GM21367 (cell line): ENCODE measurements around the gene CDK5R1.

ENCODE experiments used
- ATAC-seq: cut with Tn5 transposase; IDR thresholded peaks from one replicate; pipeline ENCODE4 v1.9.1; 2021; ENCODE audit not compliant: unreplicated experiment

The CDK5R1 gene

DNA sequence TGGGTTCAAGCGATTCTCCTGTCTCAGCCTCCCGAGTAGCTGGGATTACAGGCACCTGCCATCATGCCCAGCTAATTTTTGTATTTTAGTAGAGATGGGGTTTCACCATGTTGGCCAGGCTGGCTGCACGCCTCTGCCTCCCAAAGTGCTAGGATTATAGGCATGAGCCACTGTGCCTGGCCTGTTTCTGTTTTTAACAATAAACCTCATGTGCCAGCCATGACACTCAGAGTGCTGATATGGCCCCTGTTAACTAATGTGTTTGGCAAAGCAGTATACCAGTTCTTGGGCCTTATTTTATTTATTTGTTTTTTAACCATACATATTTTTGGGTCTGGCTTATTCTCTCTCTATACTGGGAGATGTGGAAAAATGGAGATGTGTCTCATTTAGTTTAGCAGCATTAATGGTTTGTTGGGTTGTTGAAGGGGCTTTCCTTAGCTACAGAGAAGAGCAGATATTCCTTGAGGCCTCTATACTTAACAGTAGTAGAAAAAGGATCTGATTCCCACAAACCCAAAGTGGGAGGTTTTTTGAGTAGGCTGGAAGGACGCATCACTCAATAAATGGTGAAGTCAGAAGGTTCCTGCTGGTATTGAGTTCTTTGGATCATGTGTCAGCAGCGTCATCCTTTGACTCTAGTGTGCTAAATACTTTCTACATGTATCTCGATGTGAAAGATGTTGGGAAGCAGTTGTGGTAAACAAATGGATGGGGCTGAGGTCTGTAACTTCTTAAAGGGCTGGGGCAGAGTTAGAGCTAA, 16.2 kb upstream of the CDK5R1 start:
- no peak for ATAC-seq

DNA sequence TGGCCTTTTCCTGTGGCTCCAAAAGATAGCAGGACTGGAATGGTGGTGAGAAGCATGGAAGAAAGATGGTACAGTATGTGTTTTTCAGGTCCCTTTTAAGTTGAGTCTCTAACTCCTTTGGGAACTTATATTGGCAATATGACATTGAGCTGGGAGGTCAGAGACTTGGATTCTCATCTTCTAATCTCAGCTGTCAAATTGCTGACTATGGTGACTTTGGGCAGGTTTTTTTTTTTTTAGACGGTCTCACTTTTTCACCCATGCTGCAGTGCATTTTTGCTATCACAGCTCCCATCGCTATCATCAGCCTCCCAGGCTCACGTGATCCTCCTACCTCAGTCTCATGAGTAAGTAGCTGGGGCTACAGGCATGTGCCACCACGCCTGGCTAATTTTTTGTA, 15.1 kb upstream of the CDK5R1 start:
- ATAC-seq: no peak

DNA sequence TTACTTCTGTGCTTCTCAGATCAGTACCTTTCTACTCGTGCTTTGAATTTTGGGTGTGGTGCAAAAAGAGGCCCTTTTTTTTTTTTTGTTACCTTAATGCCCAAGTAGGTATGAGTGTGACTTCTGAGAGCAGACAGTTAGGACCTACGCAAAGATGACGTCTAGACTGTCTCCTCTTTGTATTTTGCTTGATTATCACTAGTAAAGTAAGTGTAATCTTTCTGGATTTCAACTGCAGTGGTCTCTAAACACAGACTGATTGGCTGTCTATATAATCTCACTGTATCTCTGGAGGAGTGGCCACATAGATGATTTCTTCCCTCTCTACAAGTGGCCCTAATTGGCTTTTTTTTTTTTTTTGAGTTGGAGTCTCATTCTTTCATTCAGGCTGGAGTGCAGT, 11.5 kb upstream of the CDK5R1 start:
- no peak for ATAC-seq

DNA sequence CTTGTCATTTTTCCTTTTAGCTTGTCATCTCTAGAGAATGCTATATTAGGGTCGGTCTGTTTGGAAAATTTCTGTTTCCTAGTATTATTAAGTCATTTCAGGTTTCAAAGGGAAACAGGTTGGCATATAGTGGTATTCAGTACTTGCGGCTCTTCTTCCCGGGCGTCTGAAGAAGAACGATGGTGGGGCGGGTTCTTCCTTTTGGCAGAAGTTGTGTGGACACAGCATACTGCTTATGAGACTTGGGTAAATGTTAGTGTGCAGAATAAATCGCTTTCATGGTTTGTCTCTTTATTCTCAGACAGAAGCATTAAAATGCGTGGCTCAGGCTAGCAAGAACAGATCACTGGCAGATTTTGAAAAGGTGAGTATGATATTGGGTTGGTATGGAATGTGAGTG, 9.6 kb upstream of the CDK5R1 start:
- no peak for ATAC-seq

DNA sequence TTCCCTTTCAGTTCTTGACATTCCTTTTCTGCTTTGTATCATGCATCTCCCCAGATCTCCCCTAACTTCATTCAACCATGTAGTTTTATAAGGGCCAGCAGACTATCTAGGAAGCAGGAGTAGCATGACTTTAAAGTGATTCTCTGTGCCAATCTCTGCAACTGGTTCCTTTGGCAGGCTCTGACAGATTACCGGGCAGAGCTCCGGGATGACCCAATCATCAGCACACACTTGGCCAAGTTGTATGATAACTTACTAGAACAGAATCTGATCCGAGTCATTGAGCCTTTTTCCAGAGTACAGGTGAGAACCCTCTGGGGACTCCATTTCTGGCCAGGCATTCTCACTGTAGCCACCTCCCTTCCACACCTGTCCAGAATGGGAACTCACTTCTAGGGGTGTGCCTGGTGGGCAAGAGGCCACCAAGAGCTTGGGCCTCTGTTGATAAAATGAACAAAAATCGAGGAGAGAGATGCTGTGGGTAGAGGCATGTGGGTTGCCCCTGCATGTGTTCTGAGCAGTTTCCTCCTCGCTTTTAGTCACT, 7.6 kb upstream of the CDK5R1 start:
- no peak for ATAC-seq

DNA sequence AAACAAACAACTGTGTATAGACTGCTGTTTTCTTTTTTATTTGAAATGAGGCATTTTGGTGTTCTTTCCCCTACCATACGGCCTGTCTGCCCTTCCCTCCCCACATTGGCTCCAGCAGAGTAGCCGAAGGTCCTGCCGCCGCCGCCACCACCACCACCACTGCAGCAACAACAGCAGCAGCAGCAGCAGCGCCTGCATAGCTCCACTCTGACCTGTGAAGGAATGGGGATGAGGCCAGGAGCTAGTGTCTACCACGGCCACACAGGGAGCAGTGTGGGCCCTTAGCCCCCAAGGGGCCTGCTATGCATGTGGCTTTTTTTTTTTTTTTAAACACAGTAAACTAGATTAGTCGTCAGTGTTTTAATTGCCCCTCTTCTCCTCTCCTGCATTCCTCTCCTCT, 5.6 kb upstream of the CDK5R1 start:
- no peak for ATAC-seq

DNA sequence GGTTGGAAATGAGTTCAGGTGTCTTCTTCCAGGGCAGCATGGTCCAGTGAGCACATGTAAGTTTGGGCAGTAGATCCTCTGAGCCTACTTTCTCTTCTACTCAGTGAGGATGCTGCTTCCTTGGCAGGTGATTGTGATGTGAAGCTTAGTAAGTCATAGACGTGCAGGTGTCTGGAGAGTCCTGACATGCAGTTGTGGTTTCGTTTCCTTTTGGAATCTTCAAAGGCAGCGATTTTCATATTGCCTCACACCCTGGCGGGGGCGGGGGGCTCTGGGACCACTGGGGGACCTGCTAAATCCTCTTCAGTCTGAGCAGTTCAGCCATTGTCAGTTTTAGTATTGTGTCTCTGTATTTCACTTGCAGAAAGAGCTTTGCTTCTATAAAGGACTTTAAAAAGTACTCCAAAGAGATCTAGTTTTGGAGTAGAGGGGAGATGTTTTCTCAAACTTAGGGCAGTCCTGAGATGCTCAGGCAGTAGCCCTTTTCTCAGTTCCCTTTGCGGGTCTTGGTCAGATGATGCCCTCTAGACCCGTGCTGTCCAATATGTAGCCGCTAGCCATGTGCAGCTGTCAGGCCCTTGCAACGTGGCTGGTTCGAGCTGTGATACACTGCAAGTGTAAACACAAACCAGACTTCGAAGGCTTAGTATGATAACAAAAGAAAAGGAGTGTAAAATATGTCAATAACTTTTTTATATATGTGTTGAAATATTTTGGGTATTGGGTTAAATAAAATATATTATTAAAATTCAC, 4.0 kb upstream of the CDK5R1 start:
- ATAC-seq: no peak

DNA sequence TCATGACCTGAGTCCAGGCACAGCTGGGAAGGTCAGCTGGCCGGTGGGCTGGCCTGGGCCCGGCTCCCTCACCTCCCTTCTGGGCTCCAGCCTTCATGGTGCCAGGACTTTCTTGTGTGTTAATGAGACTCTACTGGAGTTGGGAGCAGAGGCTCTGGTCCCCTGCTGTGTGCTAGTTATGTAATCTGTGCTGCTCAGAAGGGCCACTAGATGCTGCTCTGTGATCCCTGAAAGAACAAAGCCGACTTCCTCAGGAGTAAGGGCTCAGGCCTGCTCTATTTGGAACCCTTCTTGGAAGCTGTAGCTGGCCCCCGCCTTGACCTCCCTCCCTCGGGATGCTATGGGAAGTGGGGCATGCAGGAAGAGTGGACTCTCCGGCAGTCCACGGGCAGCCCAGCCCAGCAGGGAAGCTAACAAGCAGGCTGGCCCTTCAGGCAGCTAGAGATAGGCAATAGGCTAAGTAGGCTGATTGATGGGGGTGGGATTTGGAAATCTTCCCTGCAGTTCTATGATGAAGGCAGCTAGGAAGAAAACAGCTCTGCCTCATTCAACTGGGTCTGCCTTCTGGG, 3.3 kb upstream of the CDK5R1 start:
- ATAC-seq: no peak

DNA sequence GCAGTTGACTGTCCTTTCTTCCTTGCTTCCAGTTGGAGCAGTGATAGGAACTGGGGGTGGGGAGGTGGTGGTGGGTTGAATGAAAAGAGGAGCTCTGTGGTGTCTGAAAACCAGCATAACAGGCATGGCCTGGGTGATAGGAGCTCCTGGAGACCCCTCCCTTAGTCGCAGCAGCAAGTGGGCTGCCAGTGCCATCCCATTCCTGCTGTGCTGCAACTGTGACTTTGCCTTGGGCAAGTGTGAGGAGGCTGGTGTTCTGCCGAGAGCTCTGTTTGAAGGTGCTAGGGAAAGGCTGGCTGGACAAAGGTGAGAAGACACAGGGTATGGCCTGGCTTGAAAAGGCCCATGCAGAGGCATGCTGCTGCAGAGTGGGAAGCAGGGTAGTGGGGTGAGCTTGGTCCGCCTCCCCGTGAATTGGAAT, 2.7 kb upstream of the CDK5R1 start:
- no peak for ATAC-seq

DNA sequence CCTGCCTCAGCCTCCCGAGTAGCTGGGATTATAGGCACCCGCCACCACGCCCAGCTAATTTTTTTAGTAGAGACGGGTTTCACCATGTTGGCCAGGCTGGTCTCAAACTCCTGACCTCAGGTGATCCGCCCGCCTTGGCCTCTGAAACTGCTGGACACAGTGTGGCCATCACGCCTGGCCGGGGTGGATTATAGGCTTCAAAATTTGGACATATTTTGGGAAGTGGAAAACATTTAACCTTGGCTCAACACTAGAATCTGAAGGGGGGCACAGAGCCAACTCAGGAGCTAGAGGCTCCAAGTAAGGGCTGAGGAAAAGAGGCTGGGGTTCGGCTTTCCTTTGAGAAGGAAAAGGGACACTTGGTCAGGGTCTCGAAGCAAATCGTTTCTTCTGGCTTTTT, 2.2 kb upstream of the CDK5R1 start:
- ATAC-seq: no peak

DNA sequence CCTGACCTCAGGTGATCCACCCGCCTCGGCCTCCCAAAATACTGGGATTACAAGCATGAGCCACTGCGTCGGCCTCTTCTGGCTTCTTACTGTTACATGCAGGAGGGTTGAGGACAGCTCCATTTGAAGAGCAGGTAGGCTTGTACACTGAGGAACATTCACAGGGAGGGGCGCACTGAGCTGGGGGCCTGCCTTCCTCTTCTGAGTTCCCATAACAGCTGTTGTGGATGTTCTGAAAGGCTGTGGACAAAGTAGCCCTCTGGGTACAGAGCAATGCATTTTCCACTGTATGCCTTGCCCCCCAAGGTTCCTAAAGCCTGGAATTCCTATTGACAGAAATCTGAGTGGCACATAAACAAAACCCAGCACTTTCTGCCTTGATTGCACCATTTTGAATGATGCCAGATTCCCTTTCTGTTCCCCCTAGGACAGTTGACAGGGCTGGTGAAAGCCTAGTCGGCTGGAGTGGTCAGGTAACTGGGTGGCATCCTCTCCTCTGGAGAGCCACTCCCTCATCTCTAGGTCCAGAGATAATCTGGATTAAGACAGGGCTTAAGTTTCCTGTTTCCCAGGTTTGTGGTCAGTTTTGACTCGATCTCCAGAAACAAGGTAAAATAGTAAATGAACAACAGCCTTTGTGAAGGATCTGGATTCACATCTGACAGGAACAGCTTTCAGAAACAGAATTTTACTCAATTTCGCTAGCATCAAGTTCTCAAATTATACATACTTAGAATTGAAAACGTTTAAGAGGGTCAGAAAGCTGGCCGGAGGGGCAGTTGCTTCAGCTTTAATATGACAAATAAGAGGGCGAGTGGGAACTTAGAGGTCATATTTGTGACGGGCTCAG, 1.3 kb upstream of the CDK5R1 start:
- ATAC-seq: no peak

DNA sequence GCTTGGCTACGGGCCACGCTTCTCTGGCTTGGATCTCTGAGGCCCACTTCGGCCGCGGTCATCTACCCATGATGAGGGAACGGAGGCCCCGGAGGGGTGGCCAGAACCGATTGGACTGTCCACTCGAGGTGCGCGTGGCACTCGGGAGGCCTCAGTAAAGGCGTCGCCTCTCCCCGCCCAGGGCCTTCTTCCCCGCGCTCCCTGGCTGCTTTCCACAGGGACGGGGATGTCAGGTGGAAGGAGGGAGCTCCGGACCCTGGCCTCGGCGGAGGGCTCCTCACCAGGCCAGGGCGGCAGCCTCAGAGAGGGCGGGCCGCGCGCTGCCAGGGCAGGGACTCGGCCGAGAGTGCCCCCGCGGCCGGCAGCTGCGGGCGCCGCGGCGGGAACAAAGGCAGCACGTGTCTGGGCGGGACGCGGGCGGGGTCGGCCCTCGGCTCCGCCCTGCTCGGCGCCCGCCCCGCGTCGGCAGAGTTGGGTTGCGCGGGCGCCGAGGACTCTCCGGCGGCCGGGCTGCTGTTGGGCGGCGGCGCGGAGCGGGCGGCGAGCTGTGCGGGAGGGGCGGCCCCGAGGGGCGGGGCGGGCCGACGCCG, 587 bp upstream of the CDK5R1 start:
- ATAC-seq: peak; percentile 35

DNA sequence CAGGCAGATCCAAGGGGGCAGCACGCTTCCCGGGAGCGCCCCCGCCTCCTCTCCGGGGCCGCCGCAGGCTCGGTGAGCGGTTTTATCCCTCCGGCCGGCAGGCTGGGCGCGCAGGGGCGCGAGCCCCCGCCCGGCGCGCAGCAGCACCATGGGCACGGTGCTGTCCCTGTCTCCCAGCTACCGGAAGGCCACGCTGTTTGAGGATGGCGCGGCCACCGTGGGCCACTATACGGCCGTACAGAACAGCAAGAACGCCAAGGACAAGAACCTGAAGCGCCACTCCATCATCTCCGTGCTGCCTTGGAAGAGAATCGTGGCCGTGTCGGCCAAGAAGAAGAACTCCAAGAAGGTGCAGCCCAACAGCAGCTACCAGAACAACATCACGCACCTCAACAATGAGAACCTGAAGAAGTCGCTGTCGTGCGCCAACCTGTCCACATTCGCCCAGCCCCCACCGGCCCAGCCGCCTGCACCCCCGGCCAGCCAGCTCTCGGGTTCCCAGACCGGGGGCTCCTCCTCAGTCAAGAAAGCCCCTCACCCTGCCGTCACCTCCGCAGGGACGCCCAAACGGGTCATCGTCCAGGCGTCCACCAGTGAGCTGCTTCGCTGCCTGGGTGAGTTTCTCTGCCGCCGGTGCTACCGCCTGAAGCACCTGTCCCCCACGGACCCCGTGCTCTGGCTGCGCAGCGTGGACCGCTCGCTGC, 832 bp downstream of the CDK5R1 start:
- no peak for ATAC-seq

DNA sequence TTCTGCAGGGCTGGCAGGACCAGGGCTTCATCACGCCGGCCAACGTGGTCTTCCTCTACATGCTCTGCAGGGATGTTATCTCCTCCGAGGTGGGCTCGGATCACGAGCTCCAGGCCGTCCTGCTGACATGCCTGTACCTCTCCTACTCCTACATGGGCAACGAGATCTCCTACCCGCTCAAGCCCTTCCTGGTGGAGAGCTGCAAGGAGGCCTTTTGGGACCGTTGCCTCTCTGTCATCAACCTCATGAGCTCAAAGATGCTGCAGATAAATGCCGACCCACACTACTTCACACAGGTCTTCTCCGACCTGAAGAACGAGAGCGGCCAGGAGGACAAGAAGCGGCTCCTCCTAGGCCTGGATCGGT, 1.4 kb downstream of the CDK5R1 start:
- no peak for ATAC-seq

DNA sequence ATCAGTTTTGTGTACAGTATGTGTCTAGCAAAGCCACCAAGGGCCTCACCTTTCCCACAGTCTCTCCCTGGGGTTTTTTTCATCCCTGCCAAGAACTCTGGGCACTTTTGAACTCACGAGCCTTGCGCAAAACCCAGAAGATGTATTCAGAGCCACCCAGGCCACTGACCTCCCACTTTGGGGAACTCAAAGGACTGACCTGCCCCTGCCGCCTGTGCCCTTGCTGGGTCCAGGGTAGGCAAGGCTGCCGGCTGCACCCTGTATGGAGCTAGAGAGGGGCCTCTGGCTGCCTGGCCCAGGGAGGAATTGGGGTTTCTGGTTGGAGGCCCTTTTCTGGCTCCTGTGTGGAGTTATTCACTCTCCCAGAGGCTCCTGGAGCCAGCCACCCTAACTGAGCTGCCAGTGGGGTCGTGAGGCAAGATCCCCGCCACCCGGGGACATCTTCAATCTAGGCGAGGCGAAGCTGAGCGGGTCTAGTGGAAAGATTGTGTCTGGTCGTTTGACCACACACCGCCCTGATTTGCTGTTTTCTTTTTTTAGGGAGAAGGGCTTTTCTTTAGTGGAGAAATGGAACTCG, 1.9 kb downstream of the CDK5R1 start:
- no peak for ATAC-seq

DNA sequence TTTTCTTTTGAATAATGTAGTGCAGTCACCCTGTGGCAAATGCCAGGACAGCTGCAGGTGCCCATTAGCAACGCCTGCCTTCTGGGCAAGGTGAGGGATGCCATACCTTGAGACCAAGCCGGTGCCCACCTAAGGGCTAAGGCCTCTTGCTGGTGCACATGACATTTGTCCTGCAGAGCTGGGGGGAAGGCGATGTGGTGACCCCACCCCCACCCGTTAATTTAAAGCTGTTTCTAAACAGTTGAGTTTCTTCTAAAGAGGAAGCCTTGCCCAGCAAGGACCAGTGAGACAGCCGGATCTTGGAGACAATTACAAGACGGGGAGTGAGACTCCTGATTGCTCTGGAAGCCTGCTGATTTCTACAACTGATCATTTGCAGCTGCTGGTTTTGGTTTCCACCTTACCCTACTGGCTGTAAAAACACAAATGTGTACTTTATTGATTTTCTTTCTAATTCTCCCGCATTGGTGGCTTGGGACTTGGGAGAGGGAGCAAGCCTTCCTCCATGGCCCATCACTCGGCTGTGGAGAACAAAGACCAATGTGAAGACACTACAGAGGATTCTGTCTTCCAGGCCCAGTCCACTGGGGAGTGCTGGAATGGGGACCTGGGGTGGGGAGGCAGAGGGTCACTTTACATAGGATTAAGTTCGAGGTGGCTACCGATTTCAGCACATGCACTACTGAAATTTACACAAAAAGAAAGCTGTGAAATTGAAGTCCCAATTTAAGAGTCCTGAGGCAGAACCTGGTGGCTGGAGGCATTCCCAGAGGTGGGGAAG, 2.7 kb downstream of the CDK5R1 start:
- ATAC-seq: no peak

DNA sequence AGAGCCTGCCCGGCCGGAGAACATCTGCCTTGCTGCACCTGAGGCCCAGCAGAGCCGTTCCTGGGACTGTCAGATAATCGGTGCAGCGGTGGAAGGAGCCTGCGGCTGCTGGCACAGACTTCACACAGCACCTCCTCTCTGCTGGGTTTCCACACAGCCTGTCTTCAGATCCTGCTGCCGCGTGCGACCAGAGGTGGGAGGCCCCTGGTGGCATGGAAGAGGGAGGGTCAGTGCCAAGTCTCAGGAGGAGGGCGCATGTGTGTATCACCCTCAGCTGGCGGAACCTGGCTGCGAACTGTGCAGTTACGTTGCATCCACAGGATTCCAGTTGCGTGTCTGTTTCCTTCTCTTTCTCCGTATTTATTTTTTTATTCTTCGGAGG, 3.3 kb downstream of the CDK5R1 start:
- no peak for ATAC-seq

DNA sequence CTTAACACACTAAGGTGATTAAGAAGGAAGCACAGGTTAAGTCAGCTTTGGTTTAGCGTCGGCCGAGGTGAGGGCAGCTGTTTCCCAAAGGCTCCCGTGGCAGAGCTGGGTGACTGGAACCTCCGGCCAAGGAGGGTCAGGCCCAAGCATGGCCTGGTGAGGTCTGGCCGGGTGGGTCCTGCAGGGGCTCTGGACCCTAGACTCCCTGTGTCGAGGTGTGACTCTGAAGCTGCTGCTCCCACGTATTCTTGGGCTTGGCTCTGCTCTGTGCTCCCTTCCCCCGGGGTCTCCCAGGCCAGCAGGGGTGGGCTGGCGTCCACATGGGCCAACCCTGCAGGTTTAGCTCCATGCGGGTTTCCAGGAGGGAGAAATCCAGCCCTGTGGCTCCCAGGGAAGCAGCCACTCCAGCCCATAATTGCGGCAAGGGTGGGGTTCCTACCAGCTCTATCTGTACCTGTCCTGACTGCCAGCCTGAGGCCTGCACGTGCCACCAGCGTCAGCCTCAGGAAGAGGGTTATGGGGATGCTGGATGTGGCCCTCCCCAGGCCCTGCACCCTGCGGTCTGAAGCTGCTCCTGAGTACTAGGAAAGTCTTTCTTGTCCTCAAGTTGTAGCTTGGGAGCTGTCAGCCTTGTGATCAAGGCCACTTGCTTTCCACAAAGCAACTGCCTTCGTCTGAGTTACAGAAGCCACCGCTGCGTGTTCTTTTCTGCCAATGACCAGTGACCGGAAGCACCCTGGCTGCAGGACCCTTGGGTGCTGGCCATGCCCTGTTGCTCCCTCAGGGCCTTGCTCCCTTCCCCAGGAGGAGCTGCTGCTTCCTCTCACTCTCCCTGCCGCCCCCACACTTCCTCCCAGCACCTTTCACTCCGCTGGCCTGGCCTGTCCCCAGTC, 4.8 kb downstream of the CDK5R1 start:
- ATAC-seq: no peak
